Endothelial cell of umbilical vein (primary cell): Measurements from ENCODE around the gene ST3GAL5. TPM values are rescaled to one million over a fixed set of nuclear protein-coding genes. Genes with fewer than 3 reads are reported as not detected.

ENCODE experiments used
- BruUV-seq: library from RNA; stranded (reverse); fragments of 400-500 nt; replicated peaks from 2 replicates; lab custom pipeline; 2021; lab: Mats Ljungman, UMichigan
- CTCF ChIA-PET: fragments of 300-600, 350-600 bp; sonication (Branson Sonifier 250); formaldehyde crosslinking; loops from one replicate; lab custom pipeline; 2021; ENCODE audit warnings: antibody characterized with exemption, inconsistent platforms; lab: Charles Lee
- POLR2A ChIA-PET: fragments of 300-600, 350-600 bp; sonication (Branson Sonifier 250); formaldehyde crosslinking; loops from one replicate; lab custom pipeline; 2021; ENCODE audit warnings: antibody characterized with exemption, inconsistent platforms; lab: Charles Lee
- DNase-seq: peaks from one replicate; pipeline ENCODE4 v3.0.0-alpha.2; 2011; ENCODE audit warnings: low read depth, low spot score
- FAIRE-seq: peaks from 2 replicates; lab custom pipeline; 2011; peaks lifted over from hg19 to GRCh38; lab: Jason Lieb, UNC
- H2AFZ ChIP-seq: 2 replicates; pipeline ENCODE4 v1.6.0; 2012; ENCODE audit warnings: low read depth, low read length, control low read depth, inconsistent platforms
- H3K27ac ChIP-seq: 2 replicates; pipeline ENCODE4 v1.5.1; 2011; ENCODE audit warnings: low read depth, mild to moderate bottlenecking, control low read depth, low read length, moderate library complexity; ENCODE audit not compliant: insufficient read depth
- H3K27me3 ChIP-seq, 2 experiments: 2 replicates each; pipeline versions ENCODE4 v1.6.0 to v1.6.1; 2011; ENCODE audit warnings: low read length in 2 of 2, mixed read lengths in 1 of 2; ENCODE audit not compliant: control insufficient read depth in 2 of 2, insufficient read depth in 2 of 2
- H3K36me3 ChIP-seq, 2 experiments: 2 replicates in 1 of 2; 3 replicates in 1 of 2; pipeline ENCODE4 v1.5.1; 2011; ENCODE audit warnings: low read length in 2 of 2, mild to moderate bottlenecking in 1 of 2, moderate library complexity in 1 of 2; ENCODE audit not compliant: control insufficient read depth in 2 of 2, insufficient read depth in 2 of 2; ENCODE audit errors: extremely low read depth in 1 of 2
- H3K4me1 ChIP-seq: 3 replicates; pipeline ENCODE4 v1.5.1; 2011; ENCODE audit warnings: mild to moderate bottlenecking, low read length; ENCODE audit not compliant: control insufficient read depth, insufficient read depth; ENCODE audit errors: extremely low read depth
- H3K4me2 ChIP-seq: 2 replicates; pipeline ENCODE4 v1.6.1; 2011; ENCODE audit warnings: low read length, control low read depth, mixed read lengths; ENCODE audit not compliant: insufficient read depth
- H3K4me3 ChIP-seq, 3 experiments: fragments of 200-600 bp in 1 of 3; sonication (generic), shearing (Covaris generic) in 1 of 3; replicated peaks in 1 of 3; 2 replicates each; pipeline ENCODE4 v1.5.1; 2011 to 2016; ENCODE audit warnings: control low read depth in 3 of 3, low read length in 3 of 3, mild to moderate bottlenecking in 2 of 3, inconsistent platforms in 1 of 3, low read depth in 1 of 3, moderate library complexity in 1 of 3; ENCODE audit not compliant: insufficient read depth in 1 of 3
- H3K79me2 ChIP-seq: 2 replicates; pipeline ENCODE4 v1.6.0; 2012; ENCODE audit warnings: low read length, inconsistent platforms; ENCODE audit not compliant: control insufficient read depth, insufficient read depth
- H3K9ac ChIP-seq: replicated peaks from 2 replicates; pipeline ENCODE3; 2011; ENCODE audit warnings: low read length, control low read depth; ENCODE audit not compliant: insufficient read depth; ENCODE audit errors: extremely low read depth
- H3K9me1 ChIP-seq: replicated peaks from 3 replicates; pipeline ENCODE4 v1.6.0; 2011; ENCODE audit warnings: mild to moderate bottlenecking, low read length; ENCODE audit not compliant: control insufficient read depth, insufficient read depth; ENCODE audit errors: extremely low read depth
- H3K9me3 ChIP-seq: replicated peaks from 2 replicates; pipeline ENCODE4 v1.5.1; 2012; ENCODE audit warnings: low read length, inconsistent platforms; ENCODE audit not compliant: control insufficient read depth, insufficient read depth
- H4K20me1 ChIP-seq: replicated peaks from 2 replicates; pipeline ENCODE3; 2011; ENCODE audit warnings: mild to moderate bottlenecking, low read length; ENCODE audit not compliant: control insufficient read depth, insufficient read depth; ENCODE audit errors: extremely low read depth
- CTCF ChIP-seq, 2 donors: IDR thresholded peaks; 1 replicate in 1 of 2; 2 replicates in 1 of 2; pipeline ENCODE4 v1.5.1; 2011; ENCODE audit warnings: low read length in 2 of 2, mild to moderate bottlenecking in 2 of 2, moderate library complexity in 2 of 2, control low read depth in 1 of 2, inconsistent platforms in 1 of 2, low read depth in 1 of 2; ENCODE audit not compliant: insufficient read depth in 1 of 2; ENCODE audit errors: extremely low read depth in 1 of 2
- EZH2 ChIP-seq: IDR thresholded peaks from 2 replicates; pipeline ENCODE4 v1.6.1; 2012; ENCODE audit warnings: borderline replicate concordance, low read depth, mild to moderate bottlenecking, moderate library complexity, low read length, inconsistent platforms; ENCODE audit not compliant: severe bottlenecking
- FOS ChIP-seq: IDR thresholded peaks from 2 replicates; pipeline ENCODE4 v1.6.1; 2011; ENCODE audit warnings: mild to moderate bottlenecking, low read length, moderate library complexity, borderline replicate concordance; ENCODE audit not compliant: insufficient read depth
- GATA2 ChIP-seq: IDR thresholded peaks from 2 replicates; pipeline ENCODE4 v1.7.0; 2011; ENCODE audit warnings: low read depth, mild to moderate bottlenecking, moderate library complexity, mixed read lengths, low read length; ENCODE audit not compliant: insufficient read length, insufficient read depth
- JUN ChIP-seq: IDR thresholded peaks from 2 replicates; pipeline ENCODE4 v1.6.1; 2011; ENCODE audit warnings: borderline replicate concordance, low read depth; ENCODE audit not compliant: insufficient read length, insufficient read depth
- MYC ChIP-seq: IDR thresholded peaks from one replicate; pipeline ENCODE4 v1.6.1; 2011; ENCODE audit warnings: mild to moderate bottlenecking, low read depth, low read length
- POLR2A ChIP-seq: IDR thresholded peaks from 2 replicates; pipeline ENCODE4 v1.6.1; 2012; ENCODE audit warnings: low read depth, mild to moderate bottlenecking, control low read depth, low read length
- POLR2AphosphoS5 ChIP-seq: IDR thresholded peaks from 2 replicates; pipeline ENCODE4 v1.6.1; 2012; ENCODE audit warnings: low read depth, mild to moderate bottlenecking, control low read depth, low read length, moderate library complexity; ENCODE audit not compliant: insufficient read depth
- dilution Hi-C: fragments of 300-500 bp; cut with MboI; formaldehyde crosslinking; loops from one replicate; pipeline ENCODE4 v1.15.0; 2019; ENCODE audit warnings: low sequenced_read_pairs; ENCODE audit not compliant: extremely low pct_ligation_motif_present
- intact Hi-C: fragments of 100-400 bp; cut with micrococcal nuclease; formaldehyde crosslinking; loops from one replicate; pipeline ENCODE4 v1.10.0; 2022
- polyA plus RNA-seq, 4 experiments: library from polyadenylated mRNA; depleted of rRNA in 3 of 4; stranded (reverse) in 3 of 4; unstranded in 1 of 4; fragments of >200 nt; gene quantifications; 2 replicates each; pipeline versions ENCODE4 v1.2.1 to v1.2.3, GENCODE V29; 2011 to 2012; ENCODE audit warnings: missing spikeins in 1 of 4
- total RNA-seq: library from RNA; stranded (reverse); gene quantifications from 2 replicates; pipeline ENCODE4 v1.2.3, GENCODE V29; 2021
- TF ChIP-seq, protein P1 (sequence below): IDR thresholded peaks from 2 replicates; pipeline ENCODE4 v1.6.1; 2011; ENCODE audit not compliant: insufficient read depth, insufficient read length

The ST3GAL5 gene
- total and polyA plus RNA-seq, 2 donors (not counting 3 experiments of a cell fraction or from before 2014, with no cell fraction given), result 9.5 to 16.0 TPM

- no peak overlapping the region for H2AFZ ChIP-seq
- dilution Hi-C loops (no loop called here), intact Hi-C loops (no loop called here)
- no peaks in the 10 kb centered on the region for H3K36me3 ChIP-seq
- H3K4me1 ChIP-seq, result peaks cover 11% of the 10 kb centered on the region
- H3K4me3 ChIP-seq, result no peak overlapping the region
- no peak overlapping the region for H3K4me2 ChIP-seq
- DNase-seq (no peak), FAIRE-seq (no peak)
- no peak overlapping the region for H3K27ac ChIP-seq
- no peaks in the 10 kb centered on the region for H3K27me3 ChIP-seq
- TF ChIP-seq FOS (no peak), POLR2A (no peak), EZH2 (no peak), GATA2 (no peak), JUN (no peak), MYC (no peak), CTCF (IDR thresholded peaks at IDR 0.05; ENCODE audit: extremely low read depth in 1 of 2, insufficient read depth in 1 of 2, low read depth in 1 of 2, low read length in 2 of 2) (no peak), POLR2AphosphoS5 (no peak)
- TF ChIP-seq, protein P1, sequence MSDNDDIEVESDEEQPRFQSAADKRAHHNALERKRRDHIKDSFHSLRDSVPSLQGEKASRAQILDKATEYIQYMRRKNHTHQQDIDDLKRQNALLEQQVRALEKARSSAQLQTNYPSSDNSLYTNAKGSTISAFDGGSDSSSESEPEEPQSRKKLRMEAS, result no peak
- H3K79me2 ChIP-seq, result no peaks in the 10 kb centered on the region
- H4K20me1 ChIP-seq, result no peaks in the 10 kb centered on the region
- BruUV-seq, result no TSS peak
- H3K9me3 ChIP-seq, result no peaks in the 10 kb centered on the region
- H3K9ac ChIP-seq, result no peak overlapping the region
- no peaks in the 10 kb centered on the region for H3K9me1 ChIP-seq
- POLR2A ChIA-PET, result no interaction called here
- CTCF ChIA-PET, result interaction anchor here (0.7 to 3.5 kb wide), 5 partner anchors 13 to 172 kb away, joined by 3 to 13 read pairs (median 3); no protein-coding TSS in a partner anchor
These were observed 38.3 kb downstream of the ST3GAL5 start for GRCh38 chr2:85850451-85850850.
